K562 (cell line): ENCODE data around the gene EIPR1. TPM values are rescaled to one million over a fixed set of nuclear protein-coding genes. Genes with fewer than 3 reads are reported as not detected.
A peak's percentile ranks its signal among the peaks of the same experiment; 100 is the strongest.

Experiments used
- ADNP ChIP-seq: fragments of 200-800 bp; sonication (Bioruptor generic); IDR thresholded peaks from 2 replicates; pipeline ENCODE4 v1.6.1; 2016; ENCODE audit warnings: missing genetic modification characterization, missing compliant biosample characterization
- BRD4 ChIP-seq: fragments of 200-600 bp; sonication (generic); IDR thresholded peaks from 2 replicates; pipeline ENCODE4 v1.6.1; 2017; ENCODE audit warnings: inconsistent platforms
- BRF1 ChIP-seq: IDR thresholded peaks from 3 replicates; pipeline ENCODE4 v1.6.1; 2011; ENCODE audit warnings: borderline replicate concordance, mild to moderate bottlenecking; ENCODE audit not compliant: insufficient read length; ENCODE audit errors: extremely low read depth
- CEBPG ChIP-seq, 3 experiments: fragments of 200-800 bp in 1 of 3; sonication (Bioruptor generic) in 1 of 3; sonication (generic) in 1 of 3; formaldehyde crosslinking in 1 of 3; IDR thresholded peaks in 2 of 3; conservative IDR thresholded peaks in 1 of 3; 2 replicates each; pipeline versions ENCODE4 v1.6.1 to v1.8.0; 2016 to 2022; ENCODE audit warnings: missing compliant biosample characterization in 2 of 3, missing genetic modification characterization in 2 of 3, mild to moderate bottlenecking in 1 of 3, missing genetic modification reagents in 1 of 3
- CTCF ChIP-seq, 3 experiments: IDR thresholded peaks in 2 of 3; conservative IDR thresholded peaks in 1 of 3; 2 replicates each; pipeline ENCODE4 v1.5.1; 2011 to 2012; ENCODE audit warnings: low read length in 3 of 3, mild to moderate bottlenecking in 3 of 3, control low read depth in 2 of 3, improper control_type of control experiment in 1 of 3, inconsistent platforms in 1 of 3, low read depth in 1 of 3, mixed read lengths in 1 of 3, moderate library complexity in 1 of 3; ENCODE audit not compliant: insufficient read depth in 2 of 3
- FOXJ3 ChIP-seq: sonication (generic); formaldehyde crosslinking; IDR thresholded peaks from 2 replicates; pipeline ENCODE4 v1.4.0; 2020; ENCODE audit warnings: mild to moderate bottlenecking, missing genetic modification reagents
- KDM2B ChIP-seq: fragments of 250-450 bp; sonication (Bioruptor Pico); IDR thresholded peaks from 2 replicates; pipeline ENCODE4 v1.8.0; 2021; ENCODE audit warnings: mild to moderate bottlenecking, moderate library complexity
- MBD1 ChIP-seq: fragments of 250-450 bp; sonication (Bioruptor Pico); IDR thresholded peaks from 2 replicates; pipeline ENCODE4 v1.8.0; 2022; ENCODE audit warnings: inconsistent platforms
- MCM3 ChIP-seq: fragments of 450-650 bp; IDR thresholded peaks from 2 replicates; pipeline ENCODE4 v1.6.1; 2016
- PATZ1 ChIP-seq: fragments of 250-450 bp; sonication (Bioruptor Pico); IDR thresholded peaks from 2 replicates; pipeline ENCODE4 v1.5.0; 2020; ENCODE audit warnings: mild to moderate bottlenecking, borderline replicate concordance
- RNF2 ChIP-seq: sonication (generic); IDR thresholded peaks from 2 replicates; pipeline ENCODE4 v1.6.1; 2016
- SMC3 ChIP-seq: conservative IDR thresholded peaks from 2 replicates; pipeline ENCODE4 v1.6.1; 2011; ENCODE audit warnings: low read depth, low read length, improper control_type of control experiment; ENCODE audit not compliant: insufficient read depth
- SRSF7 ChIP-seq: fragments of 200-400 bp; formaldehyde crosslinking; optimal IDR thresholded peaks from 2 replicates; pipeline ENCODE3; 2017; ENCODE audit warnings: mild to moderate bottlenecking, low read depth, low read length
- STAG1 ChIP-seq: sonication (generic); formaldehyde crosslinking; IDR thresholded peaks from 2 replicates; pipeline ENCODE4 v1.5.0; 2020; ENCODE audit warnings: missing genetic modification reagents, borderline replicate concordance
- TCF7L2 ChIP-seq: fragments of 150-350 bp; IDR thresholded peaks from 2 replicates; pipeline ENCODE4 v1.6.1; 2016; ENCODE audit warnings: low read depth, mild to moderate bottlenecking, low read length, moderate library complexity
- ZNF232 ChIP-seq: sonication (generic); formaldehyde crosslinking; IDR thresholded peaks from 2 replicates; pipeline ENCODE4 v1.8.0; 2022; ENCODE audit warnings: mild to moderate bottlenecking, missing genetic modification reagents
- ZNF592 ChIP-seq: fragments of 450-650 bp; IDR thresholded peaks from 2 replicates; pipeline ENCODE4 v1.6.1; 2017; ENCODE audit warnings: antibody characterized with exemption, mild to moderate bottlenecking
- ZZZ3 ChIP-seq: fragments of 450-650 bp; IDR thresholded peaks from 2 replicates; pipeline ENCODE4 v1.6.1; 2016; ENCODE audit warnings: antibody characterized with exemption, mild to moderate bottlenecking, moderate library complexity
- polyA plus RNA-seq, 8 experiments: library from polyadenylated mRNA; depleted of rRNA in 4 of 8; stranded (reverse) in 5 of 8; unstranded in 3 of 8; fragments of >200 nt; fragmentation: Nextera tagmentation in 2 of 8; fragmentation: Illumina TruSeq in 1 of 8; extraction: Ambion mirVana in 2 of 8; extraction: Trizol in 1 of 8; gene quantifications; 2 replicates each; pipeline versions ENCODE4 v1.2.1 to v1.2.3, GENCODE V29; 2011 to 2014; ENCODE audit warnings: inconsistent platforms in 1 of 8, missing spikeins in 1 of 8
- total RNA-seq, 7 experiments: library from RNA; depleted of rRNA in 6 of 7; stranded (reverse); fragments of >200 nt in 6 of 7; fragmentation: Illumina TruSeq in 2 of 7; extraction: Trizol in 2 of 7; gene quantifications; 2 replicates each; pipeline versions ENCODE4 v1.2.1 to v1.2.3, GENCODE V29; 2011 to 2021; ENCODE audit warnings: low replicate concordance in 1 of 7

The EIPR1 gene
- total and polyA plus RNA-seq, 9 of the 15 experiments (the other 6 are each of a cell fraction or from before 2014, with no cell fraction given) = 19.9 to 54.4 (median 35.9) TPM

GRCh38 chr2:3423492-3424170 lies 46.0 kb upstream of the EIPR1 start (continued):
- no peak for TF ChIP-seq CEBPG (CRISPR knock-in tag; IDR thresholded peaks at IDR 0.05)
- no peak for TF ChIP-seq CEBPG (tag; conservative IDR thresholded peaks at IDR 0.05 in 1 of 2, IDR thresholded peaks at IDR 0.05 in 1 of 2)
- TF ChIP-seq BRD4 = no peak
- TF ChIP-seq TCF7L2 = no peak
- no peak for TF ChIP-seq RNF2
- no peak for TF ChIP-seq ZNF592
- no peak for TF ChIP-seq PATZ1
- TF ChIP-seq STAG1 = no peak
- TF ChIP-seq BRF1 = no peak
- TF ChIP-seq SMC3 = peak; percentile 55; the same call in 1 of the 2 replicates
- TF ChIP-seq FOXJ3 (CRISPR knock-in tag) = no peak
- no peak for TF ChIP-seq ZNF232 (CRISPR knock-in tag)
- no peak for TF ChIP-seq ADNP (tag)
- no peak for TF ChIP-seq MBD1 (CRISPR knock-in tag)
- no peak for TF ChIP-seq SRSF7
- no peak for TF ChIP-seq ZZZ3
- TF ChIP-seq CTCF (IDR thresholded peaks at IDR 0.05 in 2 of 3, conservative IDR thresholded peaks at IDR 0.05 in 1 of 3; ENCODE audit: insufficient read depth in 2 of 3, low read depth in 1 of 3, low read length in 3 of 3) = peak; percentile 78 to 98 (median 82)
- TF ChIP-seq MCM3 = no peak
- no peak for TF ChIP-seq KDM2B (CRISPR knock-in tag)
